Measurements from ENCODE around the gene THRA. TPM values are rescaled to one million over a fixed set of nuclear protein-coding genes. Genes with fewer than 3 reads are reported as not detected.

Gene THRA
- polyA plus RNA-seq, 1 of the 3 experiments (the other 2 are of a cell fraction): 23.1 TPM

- POLR2A ChIA-PET: no interaction called here
- no peak overlapping the region for H2AFZ ChIP-seq (ENCODE audit: low read depth)
- H3K4me1 ChIP-seq (ENCODE audit: control insufficient read depth in 1 of 2, insufficient read depth in 2 of 2, low read depth in 1 of 2, low read length in 1 of 2): no peaks in the 10 kb centered on the region; a peak in 1 of 4 replicates
- H3K4me2 ChIP-seq: no peak overlapping the region
- H3K4me3 ChIP-seq (ENCODE audit: low read depth in 2 of 2, low read length in 1 of 2): no peak overlapping the region; a peak in 1 of 4 replicates
- CTCF ChIA-PET: interaction anchor here (0.7 to 5.9 kb wide), 28 partner anchors 8 to 171 kb away, joined by 3 to 100 read pairs (median 8); partner anchors contain the start of genes CSF3, MED24, NR1D1 and THRA
- no peak for DNase-seq
- H3K79me2 ChIP-seq (ENCODE audit: insufficient read depth): no peaks in the 10 kb centered on the region
- H3F3A ChIP-seq (replicated peaks; ENCODE audit: insufficient read depth): peaks cover 7% of the 10 kb centered on the region
- H3K27ac ChIP-seq (ENCODE audit: low read depth in 2 of 2, low read length in 1 of 2): no peak overlapping the region
- 78% methylated on average over 6 of the region's 6 CpGs for WGBS (ENCODE audit: low lambda C conversion rate)
- no peaks in the 10 kb centered on the region for H4K20me1 ChIP-seq (ENCODE audit: insufficient read depth)
- TF ChIP-seq GATA2 (CRISPR knock-in tag; IDR thresholded peaks at IDR 0.05): no peak
- no peak for TF ChIP-seq YY1 (IDR thresholded peaks at IDR 0.05; ENCODE audit: low read depth)
- no peak for TF ChIP-seq USF2 (IDR thresholded peaks at IDR 0.05; ENCODE audit: borderline replicate concordance, low read depth, low read length)
- no peak for TF ChIP-seq MXI1 (IDR thresholded peaks at IDR 0.05; ENCODE audit: low read depth, low read length)
- no peak for TF ChIP-seq FOSL2 (IDR thresholded peaks at IDR 0.05; ENCODE audit: borderline replicate concordance, low read depth)
- TF ChIP-seq ZBTB33 (IDR thresholded peaks at IDR 0.05; ENCODE audit: borderline replicate concordance, low read depth): no peak
- no peak for TF ChIP-seq EP300 (IDR thresholded peaks at IDR 0.05; ENCODE audit: borderline replicate concordance in 1 of 2, low read depth in 1 of 2, low read length in 1 of 2)
- TF ChIP-seq RXRA (IDR thresholded peaks at IDR 0.05; ENCODE audit: borderline replicate concordance, low read depth): no peak
- TF ChIP-seq NRF1 (IDR thresholded peaks at IDR 0.05; ENCODE audit: low read depth, low read length): no peak
- no peak for TF ChIP-seq TEAD4 (IDR thresholded peaks at IDR 0.05; ENCODE audit: borderline replicate concordance, insufficient read depth)
- TF ChIP-seq, protein P1, sequence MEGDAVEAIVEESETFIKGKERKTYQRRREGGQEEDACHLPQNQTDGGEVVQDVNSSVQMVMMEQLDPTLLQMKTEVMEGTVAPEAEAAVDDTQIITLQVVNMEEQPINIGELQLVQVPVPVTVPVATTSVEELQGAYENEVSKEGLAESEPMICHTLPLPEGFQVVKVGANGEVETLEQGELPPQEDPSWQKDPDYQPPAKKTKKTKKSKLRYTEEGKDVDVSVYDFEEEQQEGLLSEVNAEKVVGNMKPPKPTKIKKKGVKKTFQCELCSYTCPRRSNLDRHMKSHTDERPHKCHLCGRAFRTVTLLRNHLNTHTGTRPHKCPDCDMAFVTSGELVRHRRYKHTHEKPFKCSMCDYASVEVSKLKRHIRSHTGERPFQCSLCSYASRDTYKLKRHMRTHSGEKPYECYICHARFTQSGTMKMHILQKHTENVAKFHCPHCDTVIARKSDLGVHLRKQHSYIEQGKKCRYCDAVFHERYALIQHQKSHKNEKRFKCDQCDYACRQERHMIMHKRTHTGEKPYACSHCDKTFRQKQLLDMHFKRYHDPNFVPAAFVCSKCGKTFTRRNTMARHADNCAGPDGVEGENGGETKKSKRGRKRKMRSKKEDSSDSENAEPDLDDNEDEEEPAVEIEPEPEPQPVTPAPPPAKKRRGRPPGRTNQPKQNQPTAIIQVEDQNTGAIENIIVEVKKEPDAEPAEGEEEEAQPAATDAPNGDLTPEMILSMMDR (IDR thresholded peaks at IDR 0.05): no peak
- TF ChIP-seq SIN3A (IDR thresholded peaks at IDR 0.05; ENCODE audit: borderline replicate concordance, low read depth, low read length): no peak
- TF ChIP-seq, protein P2, sequence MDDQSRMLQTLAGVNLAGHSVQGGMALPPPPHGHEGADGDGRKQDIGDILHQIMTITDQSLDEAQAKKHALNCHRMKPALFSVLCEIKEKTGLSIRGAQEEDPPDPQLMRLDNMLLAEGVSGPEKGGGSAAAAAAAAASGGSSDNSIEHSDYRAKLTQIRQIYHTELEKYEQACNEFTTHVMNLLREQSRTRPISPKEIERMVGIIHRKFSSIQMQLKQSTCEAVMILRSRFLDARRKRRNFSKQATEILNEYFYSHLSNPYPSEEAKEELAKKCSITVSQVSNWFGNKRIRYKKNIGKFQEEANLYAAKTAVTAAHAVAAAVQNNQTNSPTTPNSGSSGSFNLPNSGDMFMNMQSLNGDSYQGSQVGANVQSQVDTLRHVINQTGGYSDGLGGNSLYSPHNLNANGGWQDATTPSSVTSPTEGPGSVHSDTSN (IDR thresholded peaks at IDR 0.05): no peak
- TF ChIP-seq RFX5 (IDR thresholded peaks at IDR 0.05; ENCODE audit: low read length): no peak
- TF ChIP-seq TCF12 (IDR thresholded peaks at IDR 0.05): no peak
- no peak for TF ChIP-seq EZH2phosphoT487 (IDR thresholded peaks at IDR 0.05; ENCODE audit: borderline replicate concordance, low read depth)
- peaks cover 0 to 10% of the 10 kb centered on the region in 2 experiments for H3K36me3 ChIP-seq (replicated peaks in 1 of 2; ENCODE audit: control insufficient read depth in 1 of 2, insufficient read depth in 2 of 2, low read length in 1 of 2)
- no peak overlapping the region for H3K9ac ChIP-seq
- no peaks in the 10 kb centered on the region for H3K9me3 ChIP-seq
- no peaks in the 10 kb centered on the region for H3K9me2 ChIP-seq
- H3K27me3 ChIP-seq (ENCODE audit: insufficient read depth): no peaks in the 10 kb centered on the region
Observed at GRCh38 chr17:40087049-40087794, 24.5 kb downstream of the THRA start.

Data from SK-N-SH (cell line).